NCI-H2196 treated with DMSO at 0.1 percent for 48 hours (cell line): ENCODE results near the gene ACTN3.
"Not testable (repeated sequence)": the region's sequence is repeated elsewhere in the genome, so short reads cannot be mapped to it uniquely, and the experiment has no call there.

Source experiments
- DNase-seq: peaks from one replicate; lab custom pipeline; 2025; ENCODE audit not compliant: unreplicated experiment; lab: John Stamatoyannopoulos, UW

ACTN3 gene

DNA sequence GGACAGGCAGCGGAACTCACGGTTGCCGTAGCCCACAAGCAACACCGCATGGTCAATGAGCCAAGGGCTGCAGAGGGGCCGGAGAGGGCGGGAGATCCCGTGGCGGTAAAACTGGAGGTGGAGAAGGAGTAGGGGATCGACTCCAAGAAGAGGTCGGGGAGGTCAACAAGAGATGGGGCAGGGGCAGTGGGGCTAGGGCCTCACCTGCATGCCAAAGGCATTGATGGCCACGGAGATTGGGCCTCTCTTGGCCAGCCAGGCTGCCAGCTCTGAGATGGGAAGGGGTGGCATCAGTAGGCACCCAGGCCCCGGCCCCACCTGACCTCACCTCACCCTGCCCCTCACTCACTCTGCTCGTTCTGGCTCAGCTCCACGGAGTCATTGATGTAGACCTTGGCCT, 17.8 kb downstream of the ACTN3 start:
- no peak for DNase-seq

DNA sequence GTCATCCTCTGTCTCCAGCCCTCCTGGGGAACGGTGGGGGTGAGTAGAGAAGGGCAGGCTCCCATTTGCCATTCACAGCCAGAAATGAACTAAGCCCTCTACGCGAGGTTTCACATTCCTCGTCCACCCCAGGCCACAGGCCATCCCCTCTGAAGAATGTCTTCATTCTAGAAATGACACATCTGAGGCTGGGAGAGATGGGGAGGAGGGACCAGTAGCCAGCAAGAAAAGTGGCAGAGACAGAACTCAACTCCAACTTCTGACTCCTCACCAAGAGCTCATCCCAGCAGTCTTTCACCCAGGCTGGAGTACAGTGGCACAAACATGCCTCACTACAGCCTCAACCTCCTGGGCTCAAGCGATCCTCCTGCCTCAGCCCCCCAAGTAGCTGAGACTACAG, 18.3 kb downstream of the ACTN3 start:
- no peak for DNase-seq

DNA sequence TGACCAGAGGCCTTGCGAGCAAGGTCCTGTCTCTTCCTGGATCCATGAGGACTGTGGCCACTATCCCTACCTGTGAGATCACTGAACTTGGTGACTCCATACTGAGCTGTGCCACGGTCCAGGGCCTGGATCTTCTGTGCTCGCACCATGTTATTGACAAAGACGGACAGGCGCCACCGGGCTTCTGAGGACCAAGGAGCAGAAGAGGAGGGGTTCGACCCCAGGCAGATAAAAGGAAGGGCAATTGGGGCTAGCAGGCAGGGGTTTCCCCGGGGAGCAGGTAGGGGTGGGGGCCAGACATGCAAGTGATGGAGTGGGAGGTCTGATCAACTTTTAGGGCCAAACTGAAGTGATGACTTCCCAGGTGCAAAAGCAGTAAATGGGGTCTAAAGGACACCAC, 19.5 kb downstream of the ACTN3 start:
- DNase-seq = no peak

DNA sequence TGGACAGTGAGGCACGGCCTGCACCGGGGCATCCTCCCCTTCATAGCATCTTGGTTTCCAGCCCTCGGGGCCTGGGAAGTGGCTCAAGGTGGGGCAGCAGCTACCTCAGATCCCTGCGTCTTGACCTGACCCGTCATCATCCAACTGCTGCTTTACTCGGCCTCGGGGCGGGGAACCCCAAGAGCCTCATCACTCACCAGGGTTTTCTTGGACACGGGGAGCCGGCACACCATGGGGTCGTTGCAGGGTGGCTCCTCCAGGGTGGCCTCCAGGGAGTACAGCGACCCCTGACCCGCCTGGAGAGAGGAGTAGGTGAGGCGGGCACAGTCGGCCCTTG, 21.1 kb downstream of the ACTN3 start:
- no peak for DNase-seq

DNA sequence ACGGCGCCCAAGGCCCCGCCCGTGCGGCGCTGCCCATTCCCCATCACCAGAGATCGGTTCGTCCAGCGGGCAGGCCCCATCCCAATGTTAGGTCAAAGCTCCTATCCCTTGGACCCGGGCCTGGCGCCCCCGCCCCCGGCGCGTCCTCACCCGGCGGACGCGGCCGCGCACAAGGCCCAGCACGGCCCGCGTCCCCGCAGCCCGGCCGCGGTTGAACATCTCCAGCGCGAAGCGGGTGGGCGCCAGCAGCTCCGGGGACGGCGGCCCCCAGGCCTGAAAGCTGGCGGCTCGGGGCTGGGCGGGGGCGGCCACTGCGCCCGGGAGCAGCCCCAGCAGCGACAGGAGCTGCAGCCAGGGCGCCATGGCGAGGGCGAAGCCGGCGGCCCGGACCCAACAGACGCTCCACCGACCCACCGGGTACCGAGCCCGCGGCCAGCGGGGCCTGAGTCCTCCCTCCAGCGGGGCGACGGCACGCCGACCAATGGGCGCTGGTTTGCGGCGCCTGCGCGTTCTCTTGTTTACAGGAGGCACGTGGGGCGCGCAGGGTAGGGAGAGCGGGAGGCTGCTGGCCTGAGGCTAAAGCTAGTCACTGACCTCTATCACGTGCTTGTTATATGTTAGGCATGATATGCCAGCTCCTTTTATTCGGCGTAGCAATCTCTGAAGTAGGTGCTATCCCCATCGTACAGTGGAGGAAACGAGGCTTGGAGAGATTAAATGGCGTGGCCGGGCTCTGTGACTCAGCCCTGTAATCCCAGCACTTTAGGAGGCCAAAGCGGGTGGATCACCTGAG, 21.6 kb downstream of the ACTN3 start, which contains the start of gene CTSF:
TSS of gene CTSF (minus strand) at position 483 of the 793 bp plus-strand sequence. CDS start at position 363, 120 bp downstream.
- DNase-seq = peak; percentile 85

DNA sequence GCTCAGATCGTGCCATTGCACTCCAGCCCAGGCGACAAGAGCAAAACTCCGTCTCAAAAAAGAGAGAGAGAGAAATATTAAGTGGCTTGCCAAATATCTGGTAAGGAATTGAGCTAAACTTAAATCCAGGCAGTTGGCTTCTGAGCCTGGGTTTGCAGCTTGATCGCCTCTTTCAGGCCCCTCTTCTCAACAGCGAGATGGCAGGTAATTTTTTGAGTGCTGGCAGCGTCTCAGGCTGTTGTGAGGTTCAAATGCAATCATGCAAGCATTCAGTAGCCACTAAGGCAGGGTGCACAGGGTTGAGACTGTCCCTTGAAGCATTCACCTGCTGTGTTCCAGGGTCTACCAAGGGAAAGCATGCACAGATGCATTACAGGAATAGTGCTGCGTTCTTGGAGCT, 22.4 kb downstream of the ACTN3 start:
- DNase-seq = no peak

DNA sequence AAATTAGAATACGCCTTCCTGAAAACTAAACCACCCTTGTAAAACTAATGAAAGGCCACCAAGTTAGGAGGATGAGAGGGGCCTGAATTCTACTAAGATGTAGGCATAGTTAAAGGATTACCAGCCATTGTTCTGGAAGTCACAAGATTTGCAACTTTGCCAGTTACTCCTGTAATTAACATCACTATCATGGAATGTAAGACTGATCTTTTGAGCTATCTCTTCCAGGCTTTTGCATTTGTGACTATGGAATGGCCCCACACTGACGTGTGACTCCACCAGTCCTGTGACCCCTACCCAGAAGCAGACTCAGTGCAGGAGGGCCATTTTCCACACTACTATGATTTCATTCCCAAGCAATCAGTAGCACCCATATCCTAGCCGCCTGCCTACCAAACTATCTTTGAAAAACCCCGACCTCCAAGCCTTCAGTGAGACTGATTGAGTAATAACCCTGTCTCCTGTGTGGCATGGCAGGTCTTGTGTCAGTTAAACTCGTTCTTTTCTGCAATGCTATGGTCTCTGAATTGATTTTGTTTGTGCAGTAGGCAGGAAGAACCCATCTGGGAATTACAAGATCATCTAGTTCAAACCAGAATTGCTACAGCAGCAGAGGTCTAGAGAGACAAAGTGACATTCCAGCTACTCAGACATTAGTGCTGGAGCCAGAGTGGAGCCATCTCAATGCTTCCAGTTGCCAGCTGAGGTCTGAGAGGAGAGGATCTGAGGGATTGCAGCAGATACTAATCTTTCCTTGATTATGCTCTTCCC, 23.6 kb downstream of the ACTN3 start:
- DNase-seq = no peak

DNA sequence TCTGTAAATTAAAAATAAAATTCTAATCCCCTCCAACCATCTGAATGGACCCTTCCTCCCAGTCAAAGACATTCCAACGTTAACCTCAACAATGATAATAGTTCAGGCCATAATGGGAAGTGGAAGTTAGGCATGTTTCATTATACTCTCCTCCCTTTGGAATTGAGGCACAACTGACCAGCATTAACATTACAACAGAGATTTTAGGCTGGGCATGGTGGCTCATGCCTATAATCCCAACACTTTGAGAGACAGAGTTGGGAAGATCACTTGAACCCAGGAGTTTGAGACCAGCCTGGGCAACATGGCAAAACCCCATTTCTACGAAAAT, 24.1 kb downstream of the ACTN3 start:
- DNase-seq = no peak

DNA sequence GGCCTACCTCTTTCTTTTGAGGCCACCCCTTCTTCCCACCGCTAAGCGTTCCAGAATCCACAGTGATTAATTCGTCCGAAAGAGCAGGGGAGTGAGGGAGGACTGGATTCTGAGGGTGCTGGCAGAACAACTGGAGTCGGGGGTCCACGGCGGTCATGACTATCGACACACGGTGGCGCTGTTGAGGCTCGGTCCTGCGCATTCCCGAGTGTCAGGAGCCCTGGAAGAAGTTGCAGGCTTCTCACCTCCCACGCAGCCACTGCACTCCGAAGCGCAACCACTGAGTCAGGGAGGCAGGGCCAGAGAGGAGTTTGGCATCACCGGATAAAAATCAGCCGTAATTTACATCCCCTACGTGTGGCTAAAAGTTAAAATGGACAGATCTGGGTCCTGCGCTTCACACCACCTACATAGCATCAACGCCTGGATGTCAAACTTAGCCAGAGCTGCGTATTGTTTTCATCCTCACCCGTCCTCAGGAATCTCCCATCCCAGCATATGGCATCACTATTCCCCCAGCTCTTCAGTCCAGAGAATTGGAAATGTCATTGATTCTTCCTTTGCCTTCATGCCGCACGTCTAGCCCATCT, 32.4 kb downstream of the ACTN3 start:
- no peak for DNase-seq

DNA sequence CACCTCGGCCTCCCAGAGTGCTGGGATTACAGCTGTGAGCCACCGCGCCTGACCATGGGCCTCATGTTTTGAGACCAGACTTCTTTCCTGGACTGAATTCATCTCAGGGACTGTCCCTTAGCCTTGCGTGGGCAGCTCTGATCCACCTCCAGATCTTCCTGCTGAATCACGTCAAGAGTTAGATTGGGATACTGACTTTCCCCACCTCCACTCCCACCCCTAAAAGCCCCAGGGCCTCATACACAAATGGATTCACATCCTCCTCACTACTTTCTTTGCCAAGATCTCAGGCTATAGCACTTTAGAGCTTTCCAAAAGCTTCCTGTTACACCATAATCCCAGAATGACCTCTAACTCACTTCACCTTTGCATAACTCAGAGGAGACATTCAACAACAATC, 34.1 kb downstream of the ACTN3 start:
- DNase-seq = no peak

DNA sequence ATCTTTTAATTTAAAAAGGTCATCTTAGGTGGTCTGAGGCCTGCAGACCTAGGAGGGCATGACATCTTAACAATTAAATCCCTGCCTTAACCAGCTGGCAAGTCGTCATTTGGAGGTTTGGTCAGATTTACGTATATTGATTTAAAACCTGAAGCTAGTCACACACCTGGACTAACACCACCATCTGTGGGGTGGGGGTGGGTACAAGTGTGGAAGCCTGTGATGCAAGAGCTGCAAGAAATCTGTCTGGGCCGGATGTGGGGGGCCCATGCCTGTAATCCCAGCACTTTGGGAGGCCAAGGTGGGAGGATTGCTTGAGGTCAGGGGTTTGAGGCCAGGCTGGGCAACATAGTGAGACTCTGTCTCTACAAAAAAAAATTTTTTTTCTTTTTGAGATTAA, 34.6 kb downstream of the ACTN3 start:
- no peak for DNase-seq

DNA sequence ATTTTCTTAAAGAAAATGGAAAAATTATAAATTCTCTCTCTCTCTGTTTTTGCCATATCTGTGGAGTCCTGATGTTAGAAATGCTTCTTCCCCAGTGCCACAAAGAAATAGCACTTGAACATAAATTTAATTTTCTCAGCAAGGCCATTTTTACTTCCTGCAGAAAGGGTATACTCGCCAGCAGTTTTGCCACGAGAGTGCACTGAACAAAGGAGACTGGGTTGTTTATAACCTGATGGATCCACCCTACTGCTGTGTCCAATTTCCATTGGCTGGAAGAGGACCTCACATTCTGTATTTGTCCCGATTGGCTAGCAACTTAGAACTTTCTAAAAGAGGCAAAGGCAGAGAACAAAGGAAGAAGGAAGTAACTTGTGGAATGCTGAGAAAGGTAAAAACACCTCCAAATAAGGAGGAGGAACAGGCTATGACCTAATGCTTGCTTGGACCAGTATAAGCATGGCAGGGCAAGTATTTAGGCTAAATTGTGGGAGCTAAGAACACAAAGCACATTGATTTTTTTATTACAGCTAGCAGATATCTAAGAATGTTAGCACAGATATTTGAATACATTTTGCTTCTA, 36.0 kb downstream of the ACTN3 start:
- DNase-seq = not testable (repeated sequence)

DNA sequence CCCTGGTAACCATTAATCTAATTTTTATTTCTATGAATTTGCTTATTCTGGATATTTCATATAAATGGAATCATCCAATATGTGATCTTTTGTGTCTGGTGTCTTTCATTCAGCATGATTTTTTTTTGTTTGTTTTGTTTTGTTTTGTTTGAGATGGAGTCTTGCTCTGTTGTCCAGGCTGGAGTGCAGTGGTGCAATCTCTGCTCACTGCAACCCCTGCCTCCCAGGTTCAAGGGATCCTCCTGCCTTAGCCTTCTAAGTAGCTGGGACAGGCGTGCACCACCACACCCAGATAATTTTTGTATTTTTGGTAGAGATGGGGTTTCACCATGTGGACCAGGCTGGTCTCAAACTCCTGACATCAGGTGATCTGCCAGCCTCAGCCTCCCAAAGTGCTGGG, 38.7 kb downstream of the ACTN3 start:
- not testable (repeated sequence) for DNase-seq

DNA sequence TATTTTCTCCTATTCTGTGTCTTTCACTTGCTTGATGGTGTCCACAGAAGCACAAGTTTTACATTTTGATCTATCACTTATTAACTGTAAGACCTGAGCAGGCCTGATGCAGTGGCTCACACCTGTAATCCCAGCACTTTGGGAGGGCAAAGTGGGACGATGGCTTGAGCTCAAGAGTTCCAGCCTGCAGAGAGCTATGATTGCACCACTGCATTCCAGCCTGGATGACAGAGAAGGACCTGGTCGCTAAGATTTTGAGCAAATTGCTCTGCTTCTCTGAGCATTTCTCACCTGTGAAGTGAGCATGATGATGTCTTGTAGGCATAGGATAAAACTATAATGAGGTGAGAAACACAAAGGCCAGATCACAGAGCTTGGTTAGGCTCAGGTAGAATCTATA, 39.4 kb downstream of the ACTN3 start:
- DNase-seq = no peak

DNA sequence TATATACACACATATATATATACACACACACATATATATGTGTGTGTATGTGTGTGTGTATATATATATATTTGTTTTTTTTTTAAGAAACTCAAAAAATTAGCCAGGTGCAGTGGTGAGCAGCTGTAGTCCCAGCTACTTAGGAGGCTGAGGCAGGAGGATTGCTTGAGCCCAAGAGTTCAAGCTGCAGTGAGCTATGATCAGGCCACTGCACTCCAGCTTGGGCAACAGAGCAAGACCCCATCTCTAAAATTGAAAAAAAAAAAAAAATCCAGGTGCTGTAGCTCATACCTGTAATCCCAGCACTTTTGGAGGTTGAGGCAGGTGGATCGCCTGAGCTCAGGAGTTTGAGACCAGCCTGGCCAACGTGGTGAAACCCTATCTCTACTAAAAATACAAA, 42.6 kb downstream of the ACTN3 start:
- not testable (repeated sequence) for DNase-seq

DNA sequence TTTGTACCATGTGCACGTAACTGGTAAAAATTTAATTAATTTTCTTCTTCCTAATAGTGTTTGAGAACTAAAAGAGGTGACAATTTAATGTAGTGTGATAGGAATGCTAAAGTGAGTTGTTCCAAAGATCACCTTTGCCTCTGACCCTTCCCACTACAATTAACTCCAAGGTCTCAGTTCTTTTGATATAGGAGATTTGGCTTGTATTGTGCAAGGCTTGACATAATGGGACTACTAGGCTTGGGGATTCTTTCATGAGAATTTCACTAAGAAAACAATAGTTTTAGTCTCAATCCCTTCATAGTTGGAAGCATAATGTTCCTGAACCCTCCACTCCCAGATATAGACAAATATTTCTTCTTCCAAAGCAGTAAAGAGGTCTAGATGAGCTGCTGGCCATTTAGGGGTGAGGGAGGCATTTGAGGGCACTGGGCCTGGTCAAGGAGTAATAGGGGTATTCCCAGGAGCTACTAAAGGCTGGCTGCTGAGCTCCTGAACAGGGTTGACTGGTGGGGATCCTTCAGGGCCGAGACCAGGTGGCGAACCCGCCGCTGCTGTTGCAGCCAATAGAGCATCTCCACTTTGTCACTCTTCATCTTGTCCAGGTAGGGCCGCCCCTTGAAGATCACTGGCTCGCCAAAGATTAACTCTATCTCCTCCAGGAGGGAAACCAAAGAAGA, 43.4 kb downstream of the ACTN3 start:
- DNase-seq = no peak

DNA sequence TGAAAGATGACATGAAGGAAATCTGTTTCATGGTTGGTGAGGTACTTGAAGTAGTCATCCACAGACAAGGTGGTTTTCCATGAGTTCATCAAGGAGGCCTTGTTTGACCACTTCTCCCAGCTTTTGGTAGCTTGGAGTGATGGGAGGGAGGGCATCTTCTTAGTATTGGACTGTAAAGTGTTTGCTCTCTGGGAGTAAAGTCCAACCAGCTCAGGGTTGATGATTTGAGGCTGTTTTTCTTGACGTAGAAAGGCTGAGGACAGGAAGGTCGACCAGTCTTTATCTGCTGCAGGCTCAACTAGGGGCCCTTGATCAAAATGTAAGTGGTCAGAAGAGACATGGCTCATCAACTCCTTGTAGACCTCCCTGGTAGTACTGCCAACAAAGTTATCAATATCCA, 44.5 kb downstream of the ACTN3 start:
- no peak for DNase-seq

DNA sequence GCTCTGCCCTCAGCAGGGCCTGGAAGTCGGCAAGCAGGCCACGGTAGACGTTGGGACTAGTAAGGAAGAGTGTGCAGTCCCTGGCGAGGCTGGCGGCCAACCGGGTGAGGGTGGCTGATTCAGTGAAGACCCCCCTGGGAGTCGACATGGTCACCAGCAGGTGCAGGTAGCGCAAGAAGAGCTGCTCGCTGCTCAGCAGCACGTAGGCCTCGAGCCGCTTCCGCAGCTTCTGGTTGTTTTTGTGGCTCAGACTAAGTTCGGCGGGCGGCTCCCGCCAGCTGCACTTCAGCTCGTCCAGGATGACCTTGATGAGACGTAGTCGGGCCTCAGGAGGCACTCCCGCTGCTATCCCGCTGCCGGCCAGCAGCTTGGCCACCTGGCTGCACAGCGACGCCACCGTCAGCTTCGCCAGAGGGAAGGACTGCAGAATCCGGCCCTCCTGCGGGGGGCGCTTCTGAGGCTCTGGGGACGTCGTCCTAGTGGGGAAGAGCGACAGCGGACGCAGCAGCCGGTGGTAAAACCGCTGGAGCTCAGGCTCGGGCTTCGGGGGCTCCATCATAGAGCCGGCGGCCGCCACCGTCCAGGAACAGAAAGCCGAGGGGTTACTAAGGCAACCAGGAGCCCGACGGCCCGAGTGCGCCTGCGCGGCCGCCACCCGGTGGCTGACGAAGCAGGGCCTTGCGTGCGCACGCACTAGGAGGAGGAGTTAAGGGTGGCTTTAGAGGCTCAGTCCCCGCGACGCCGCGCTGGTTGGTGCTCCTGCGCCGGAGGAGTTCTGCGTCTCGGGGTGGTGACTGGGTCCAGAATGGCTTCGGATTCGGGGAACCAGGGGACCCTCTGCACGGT, 46.0 kb downstream of the ACTN3 start, which contains the start of the genes CCDC87 and CCS:
TSS of gene CCDC87 (minus strand) at position 607 of the 846 bp plus-strand sequence. CDS start at position 559, 48 bp downstream.
TSS of gene CCS (plus strand) at position 729 of the 846 bp plus-strand sequence. CDS start at position 806, 77 bp downstream.
- DNase-seq = peak; percentile 92

DNA sequence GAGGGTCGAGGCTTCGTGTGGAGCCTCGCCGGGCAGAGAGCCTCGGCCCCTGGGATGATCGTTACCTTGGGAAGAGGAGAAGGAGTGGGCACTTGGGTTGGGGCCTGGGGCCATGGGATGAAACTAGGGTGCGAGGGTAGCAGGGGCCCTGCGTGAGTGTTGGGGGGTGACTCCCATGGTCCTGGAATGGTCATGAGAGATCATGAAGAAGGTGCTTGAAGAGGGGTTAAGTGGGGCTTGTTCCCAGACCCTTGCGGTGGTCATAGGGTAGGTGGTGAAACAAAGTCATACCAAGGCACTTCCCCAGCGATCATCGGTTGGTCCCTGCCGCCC, 46.6 kb downstream of the ACTN3 start:
- DNase-seq = no peak

DNA sequence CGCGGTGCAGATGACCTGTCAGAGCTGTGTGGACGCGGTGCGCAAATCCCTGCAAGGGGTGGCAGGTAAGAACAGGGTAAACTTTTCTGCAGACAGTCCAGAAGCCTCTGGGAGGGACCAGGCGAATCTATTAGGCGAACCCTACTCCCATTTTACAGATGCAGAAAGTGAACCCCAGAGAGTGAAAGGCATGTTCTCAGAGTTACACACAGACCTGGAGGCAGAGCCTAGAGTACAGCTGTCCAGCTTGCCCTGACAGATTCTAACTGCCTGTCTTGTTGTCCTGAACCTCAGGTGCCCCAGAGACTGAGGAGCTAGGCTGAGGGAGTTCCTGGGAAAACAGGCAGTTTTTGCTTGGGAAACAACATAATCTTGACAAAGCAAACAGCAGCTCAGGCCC, 46.9 kb downstream of the ACTN3 start:
- no peak for DNase-seq
